Stimulated activated CD8-positive, alpha-beta memory T cell treated with anti-CD3 and anti-CD28 coated beads, Interleukin-7, amount 100 ng/mL, for 48 hours (primary cell): ENCODE data around the gene AK1.

Experiments
- DNase-seq, 2 donors: peaks; one replicate each; pipeline ENCODE4 v3.0.0-alpha.2; 2020; ENCODE audit warnings: low read depth in 1 of 2; ENCODE audit errors: extremely low read depth in 1 of 2

Gene AK1

GRCh38 chr9:127909839-127910273 lies 32.4 kb upstream of the AK1 start:
- no peak for DNase-seq

- no peak for DNase-seq
Measured at GRCh38 chr9:127908660-127908926, 31.1 kb upstream of the AK1 start.

GRCh38 chr9:127907867-127908659 lies 30.6 kb upstream of the AK1 start:
- DNase-seq, result no peak

GRCh38 chr9:127905788-127906191 lies 28.3 kb upstream of the AK1 start:
- DNase-seq, result no peak

GRCh38 chr9:127905004-127905728 lies 27.7 kb upstream of the AK1 start:
- DNase-seq, result no peak

- no peak for DNase-seq
Measured at GRCh38 chr9:127904561-127905003, 27.1 kb upstream of the AK1 start.

GRCh38 chr9:127903557-127904475 lies 26.3 kb upstream of the AK1 start:
- DNase-seq, result peak; percentile 76 to 91

- no peak for DNase-seq
Measured at GRCh38 chr9:127899128-127899943, 21.9 kb upstream of the AK1 start, which contains the start of gene ST6GALNAC6. Gene ST6GALNAC6 (minus strand): TSS chr9:127899603. CDS start chr9:127897981, 1,622 bp downstream.

GRCh38 chr9:127898433-127899127 lies 21.1 kb upstream of the AK1 start:
- DNase-seq, result no peak

- DNase-seq, result no peak
Measured at GRCh38 chr9:127897193-127897692, 19.8 kb upstream of the AK1 start.

GRCh38 chr9:127896395-127897192 lies 19.1 kb upstream of the AK1 start:
- DNase-seq, result no peak

GRCh38 chr9:127895811-127896210 lies 18.3 kb upstream of the AK1 start:
- DNase-seq, result no peak

- no peak for DNase-seq
Measured at GRCh38 chr9:127893392-127893791, 15.9 kb upstream of the AK1 start.

GRCh38 chr9:127892831-127893230 lies 15.4 kb upstream of the AK1 start:
- no peak for DNase-seq

- DNase-seq, result no peak
Measured at GRCh38 chr9:127890053-127890452, 12.6 kb upstream of the AK1 start.

- DNase-seq, result no peak
Measured at GRCh38 chr9:127887792-127888191, 10.3 kb upstream of the AK1 start.

- DNase-seq, result no peak
Measured at GRCh38 chr9:127886401-127886972, 9.0 kb upstream of the AK1 start.

- DNase-seq, result no peak
Measured at GRCh38 chr9:127885508-127886281, 8.2 kb upstream of the AK1 start.
